ENCODE results near the gene UBIAD1. TPM values are rescaled to one million over a fixed set of nuclear protein-coding genes. Genes with fewer than 3 reads are reported as not detected.
"Not testable (repeated sequence)": the region's sequence is repeated elsewhere in the genome, so short reads cannot be mapped to it uniquely, and the experiment has no call there.

UBIAD1 gene
- total RNA-seq, 2 donors from 2014 or later: 7.9 to 14.4 TPM

GRCh38 chr1:11298390-11299224 lies 25.6 kb downstream of the UBIAD1 start:
- DNase-seq: no peak
- Histone ChIP-seq H3K36me3 (no peaks in the 10 kb centered on the region), H3K27ac (no peak overlapping the region), H3K9ac (ENCODE audit: low read depth in 2 of 2, low read length in 2 of 2) (no peak overlapping the region), H3K4me1 (no peaks in the 10 kb centered on the region), H3K27me3 (no peaks in the 10 kb centered on the region), H3K9me3 (no peaks in the 10 kb centered on the region), H3K4me3 (no peak overlapping the region)
- intact Hi-C loops (cut with DNase I): no loop called here
- TF ChIP-seq CTCF (IDR thresholded peaks at IDR 0.05): no peak

GRCh38 chr1:11299225-11299574 lies 26.2 kb downstream of the UBIAD1 start:
- H3K36me3 ChIP-seq: no peaks in the 10 kb centered on the region
- H3K27me3 ChIP-seq: no peaks in the 10 kb centered on the region
- H3K27ac ChIP-seq: no peak overlapping the region
- no peak overlapping the region for H3K4me3 ChIP-seq
- intact Hi-C loops (cut with DNase I): no loop called here
- no peaks in the 10 kb centered on the region for H3K4me1 ChIP-seq
- TF ChIP-seq CTCF (IDR thresholded peaks at IDR 0.05): no peak
- no peak for DNase-seq
- no peaks in the 10 kb centered on the region for H3K9me3 ChIP-seq
- H3K9ac ChIP-seq (ENCODE audit: low read depth in 2 of 2, low read length in 2 of 2): no peak overlapping the region

GRCh38 chr1:11301601-11302000 lies 28.6 kb downstream of the UBIAD1 start:
- intact Hi-C loops (cut with DNase I): no loop called here
- TF ChIP-seq CTCF (IDR thresholded peaks at IDR 0.05): no peak

GRCh38 chr1:11302366-11302765 lies 29.4 kb downstream of the UBIAD1 start:
- Histone ChIP-seq H3K36me3 (no peaks in the 10 kb centered on the region), H3K4me3 (no peak overlapping the region), H3K27me3 (no peaks in the 10 kb centered on the region), H3K9me3 (no peaks in the 10 kb centered on the region), H3K9ac (ENCODE audit: low read depth in 2 of 2, low read length in 2 of 2) (no peak overlapping the region), H3K27ac (no peak overlapping the region), H3K4me1 (no peaks in the 10 kb centered on the region)
- DNase-seq: no peak
- intact Hi-C loops (cut with DNase I): no loop called here
- TF ChIP-seq CTCF (IDR thresholded peaks at IDR 0.05): no peak

More at GRCh38 chr1:11301601-11302000, 28.6 kb downstream of the UBIAD1 start:
- H3K9ac ChIP-seq (ENCODE audit: low read depth in 2 of 2, low read length in 2 of 2): no peak overlapping the region
- H3K27ac ChIP-seq: no peak overlapping the region
- no peak for DNase-seq
- H3K27me3 ChIP-seq: no peaks in the 10 kb centered on the region
- H3K4me3 ChIP-seq: no peak overlapping the region
- no peaks in the 10 kb centered on the region for H3K36me3 ChIP-seq
- no peaks in the 10 kb centered on the region for H3K9me3 ChIP-seq
- no peaks in the 10 kb centered on the region for H3K4me1 ChIP-seq

GRCh38 chr1:11305516-11305915 lies 32.5 kb downstream of the UBIAD1 start:
- H3K36me3 ChIP-seq; intact Hi-C loops (cut with DNase I); H3K4me3 ChIP-seq; H3K4me1 ChIP-seq; DNase-seq; H3K27ac ChIP-seq; H3K9ac ChIP-seq (ENCODE audit: low read depth in 2 of 2, low read length in 2 of 2); H3K9me3 ChIP-seq; H3K27me3 ChIP-seq: not testable (repeated sequence)

DNA sequence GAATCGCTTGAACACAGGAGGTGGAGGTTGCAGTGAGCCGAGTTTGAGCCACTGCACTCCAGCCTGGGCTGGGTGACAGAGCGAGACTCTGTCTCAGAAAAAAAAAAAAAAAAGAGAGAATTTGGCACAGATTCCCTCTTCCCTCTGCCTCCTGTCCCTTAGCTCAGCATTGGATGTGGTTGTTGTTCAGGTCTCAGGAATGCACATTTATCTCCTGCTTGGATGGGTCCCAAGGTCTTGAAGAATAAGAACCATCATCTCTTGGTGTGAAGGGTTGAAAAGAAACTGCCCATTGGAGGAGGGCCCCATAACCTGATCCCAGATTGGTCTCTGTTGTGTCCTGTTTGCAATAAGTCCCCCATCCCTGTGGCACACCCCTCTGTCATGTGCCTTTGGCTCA lies 34.9 kb downstream of the UBIAD1 start:
- H3K4me1 ChIP-seq: no peaks in the 10 kb centered on the region
- intact Hi-C loops (cut with DNase I): no loop called here
- no peak overlapping the region for H3K4me3 ChIP-seq
- no peaks in the 10 kb centered on the region for H3K9me3 ChIP-seq
- no peak for DNase-seq
- no peaks in the 10 kb centered on the region for H3K27me3 ChIP-seq
- no peaks in the 10 kb centered on the region for H3K36me3 ChIP-seq
- TF ChIP-seq CTCF (IDR thresholded peaks at IDR 0.05): no peak
- H3K27ac ChIP-seq: no peak overlapping the region
- H3K9ac ChIP-seq (ENCODE audit: low read depth in 2 of 2, low read length in 2 of 2): no peak overlapping the region
